ENCODE data around the gene NTMT2.

Gene NTMT2

DNA sequence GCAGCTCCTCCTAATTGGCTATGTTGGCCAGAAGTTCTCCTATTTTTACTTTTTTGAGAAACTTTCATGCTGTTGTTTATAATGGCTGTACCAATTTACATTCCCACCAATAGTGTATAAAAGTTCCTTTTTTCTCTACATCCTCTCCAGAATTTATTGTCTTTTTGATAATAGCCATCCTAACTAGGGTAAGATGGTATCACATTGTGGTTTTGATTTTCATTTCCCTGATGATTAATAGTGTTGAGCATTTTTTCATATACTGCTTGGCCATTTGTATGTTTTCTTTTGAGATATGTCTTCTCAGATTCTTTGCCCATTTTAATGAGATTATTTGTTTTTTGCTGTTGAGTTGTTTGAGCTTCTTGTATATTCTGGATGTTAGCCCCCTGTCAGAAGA lies 46.8 kb downstream of the NTMT2 start:
- TF ChIP-seq, protein P1, sequence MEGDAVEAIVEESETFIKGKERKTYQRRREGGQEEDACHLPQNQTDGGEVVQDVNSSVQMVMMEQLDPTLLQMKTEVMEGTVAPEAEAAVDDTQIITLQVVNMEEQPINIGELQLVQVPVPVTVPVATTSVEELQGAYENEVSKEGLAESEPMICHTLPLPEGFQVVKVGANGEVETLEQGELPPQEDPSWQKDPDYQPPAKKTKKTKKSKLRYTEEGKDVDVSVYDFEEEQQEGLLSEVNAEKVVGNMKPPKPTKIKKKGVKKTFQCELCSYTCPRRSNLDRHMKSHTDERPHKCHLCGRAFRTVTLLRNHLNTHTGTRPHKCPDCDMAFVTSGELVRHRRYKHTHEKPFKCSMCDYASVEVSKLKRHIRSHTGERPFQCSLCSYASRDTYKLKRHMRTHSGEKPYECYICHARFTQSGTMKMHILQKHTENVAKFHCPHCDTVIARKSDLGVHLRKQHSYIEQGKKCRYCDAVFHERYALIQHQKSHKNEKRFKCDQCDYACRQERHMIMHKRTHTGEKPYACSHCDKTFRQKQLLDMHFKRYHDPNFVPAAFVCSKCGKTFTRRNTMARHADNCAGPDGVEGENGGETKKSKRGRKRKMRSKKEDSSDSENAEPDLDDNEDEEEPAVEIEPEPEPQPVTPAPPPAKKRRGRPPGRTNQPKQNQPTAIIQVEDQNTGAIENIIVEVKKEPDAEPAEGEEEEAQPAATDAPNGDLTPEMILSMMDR (IDR thresholded peaks at IDR 0.05; ENCODE audit: low read depth, low read length): no peak
- no peak overlapping the region for H3K4me3 ChIP-seq (replicated peaks in 1 of 2; ENCODE audit: low read depth in 2 of 2, low read length in 2 of 2)
- DNase-seq (ENCODE audit: low read depth in 2 of 2): peak in 1 of 2 donors; percentile 19

DNA sequence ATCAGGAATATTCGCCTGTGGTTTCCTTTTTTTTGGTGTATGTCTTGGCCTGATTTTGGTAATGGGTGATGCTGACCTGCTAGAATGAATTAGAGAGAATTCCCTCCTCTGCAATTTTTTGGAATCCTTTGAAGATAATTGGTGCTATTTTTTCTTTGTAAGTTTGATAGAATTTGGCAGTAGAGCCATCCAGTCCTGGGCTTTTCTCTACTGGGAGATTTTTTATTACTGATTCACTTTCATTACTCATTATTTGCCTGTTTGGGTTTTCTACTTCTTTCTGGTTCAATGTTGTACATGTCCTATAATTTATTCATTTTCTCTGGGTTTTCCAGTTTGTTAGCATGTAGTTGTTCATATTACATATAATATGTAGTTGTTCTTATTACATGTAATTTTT lies 48.7 kb downstream of the NTMT2 start:
- DNase-seq (ENCODE audit: low read depth in 2 of 2): peak in 1 of 2 donors; percentile 27
- TF ChIP-seq, protein P1 (IDR thresholded peaks at IDR 0.05; ENCODE audit: low read depth, low read length): no peak

DNA sequence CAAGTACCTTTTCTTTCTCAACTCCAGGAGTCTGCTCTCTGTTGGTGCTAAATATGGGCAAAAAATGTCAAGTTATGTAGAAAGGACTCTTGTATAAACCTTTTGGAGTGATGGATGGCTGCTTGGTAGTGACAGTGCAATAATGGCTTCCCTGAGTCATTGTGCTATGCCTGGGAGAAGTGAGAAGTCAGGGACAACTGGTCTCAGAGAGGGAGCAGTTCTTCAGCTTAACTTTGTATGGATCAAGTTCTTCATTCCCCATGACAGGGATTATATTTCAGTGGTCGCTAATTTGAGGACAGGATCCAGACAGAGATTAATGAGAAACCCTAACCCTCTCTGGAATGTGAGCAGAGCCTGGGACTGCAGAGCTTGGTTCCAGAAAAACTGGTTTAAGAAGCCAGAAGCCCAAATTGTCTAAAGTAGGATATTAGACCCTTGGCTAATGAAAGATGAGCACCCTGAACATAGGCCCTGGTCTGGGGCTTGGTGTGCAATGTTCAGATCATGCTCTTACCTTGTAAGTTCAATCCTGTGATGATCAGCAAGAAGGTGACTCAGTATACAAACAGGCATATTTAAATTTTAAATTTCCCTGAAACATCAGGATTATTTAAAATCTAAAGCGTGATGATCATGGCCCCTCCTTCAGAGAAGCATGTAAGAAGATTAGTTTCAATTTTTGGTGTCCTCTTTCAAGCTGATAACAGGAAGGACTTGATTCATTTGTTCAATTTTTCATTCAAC lies 50.9 kb downstream of the NTMT2 start:
- TF ChIP-seq, protein P1 (IDR thresholded peaks at IDR 0.05; ENCODE audit: low read depth, low read length): no peak
- no peak for DNase-seq (ENCODE audit: low read depth in 2 of 2)
- H3K4me3 ChIP-seq (replicated peaks in 1 of 2; ENCODE audit: low read depth in 2 of 2, low read length in 2 of 2): no peak overlapping the region

More for the DNA sequence above, 48.7 kb downstream of the NTMT2 start:
- no peak overlapping the region for H3K4me3 ChIP-seq (replicated peaks in 1 of 2; ENCODE audit: low read depth in 2 of 2, low read length in 2 of 2)

DNA sequence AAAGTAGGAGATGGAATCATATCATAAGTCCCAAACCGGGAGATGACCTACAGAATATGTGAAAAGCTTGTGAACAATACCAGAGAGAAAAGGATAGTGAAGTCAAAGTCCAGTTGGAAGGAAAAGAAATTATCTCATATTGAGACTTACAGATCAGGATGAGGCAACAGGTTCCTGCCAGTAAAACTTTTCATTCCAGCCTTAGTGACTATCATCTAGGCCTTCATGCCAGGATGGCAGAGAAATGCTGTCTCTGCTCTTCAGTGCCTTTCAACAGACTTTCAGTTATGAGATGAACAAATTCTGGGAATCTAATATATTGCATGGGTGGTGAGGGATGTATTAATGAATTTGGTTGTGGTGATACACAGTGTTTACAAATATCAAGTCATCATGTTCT lies 52.3 kb downstream of the NTMT2 start:
- TF ChIP-seq, protein P1 (IDR thresholded peaks at IDR 0.05; ENCODE audit: low read depth, low read length): no peak
- DNase-seq (ENCODE audit: low read depth in 2 of 2): no peak
- no peak overlapping the region for H3K4me3 ChIP-seq (replicated peaks in 1 of 2; ENCODE audit: low read depth in 2 of 2, low read length in 2 of 2)

DNA sequence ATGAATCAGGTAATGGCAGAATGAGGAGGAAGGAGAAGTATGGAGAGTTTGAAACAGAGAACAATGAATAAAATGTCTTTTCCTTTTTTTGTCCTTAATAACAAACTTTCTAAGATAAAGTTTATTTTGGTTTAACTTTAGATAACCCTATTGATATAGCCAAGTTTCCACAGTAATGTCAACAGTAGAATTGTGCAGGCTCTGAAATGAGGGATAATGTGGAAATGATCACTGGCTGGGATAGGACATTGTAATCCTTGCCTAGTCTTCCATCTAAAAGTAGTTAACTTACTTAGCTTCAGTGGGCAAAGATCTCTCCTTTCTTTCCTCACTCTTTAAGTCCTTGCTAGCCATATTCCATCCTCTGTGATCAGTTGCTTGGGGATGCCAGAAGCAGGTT lies 52.8 kb downstream of the NTMT2 start:
- no peak for DNase-seq (ENCODE audit: low read depth in 2 of 2)
- TF ChIP-seq, protein P1 (IDR thresholded peaks at IDR 0.05; ENCODE audit: low read depth, low read length): no peak
- no peak overlapping the region for H3K4me3 ChIP-seq (replicated peaks in 1 of 2; ENCODE audit: low read depth in 2 of 2, low read length in 2 of 2)

DNA sequence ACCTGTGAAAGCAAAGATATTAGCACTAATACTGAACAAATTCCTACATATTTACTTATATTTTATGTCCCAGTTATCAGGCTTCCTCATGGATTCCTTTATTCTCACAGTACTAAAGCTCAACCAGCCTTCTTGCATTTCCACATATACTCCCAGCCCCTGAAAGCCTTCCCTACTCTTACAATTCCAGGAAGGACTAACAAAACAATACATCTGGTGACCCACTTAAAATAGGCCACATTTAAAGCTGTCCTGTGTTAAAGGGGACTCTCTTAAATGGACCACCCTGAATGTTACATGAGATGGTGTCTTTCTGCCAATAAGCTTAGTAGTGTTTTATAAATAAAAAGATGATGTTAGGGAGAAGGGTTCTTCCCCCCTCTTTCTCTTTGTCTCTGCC lies 54.4 kb downstream of the NTMT2 start:
- DNase-seq (ENCODE audit: low read depth in 2 of 2): no peak
- TF ChIP-seq, protein P1 (IDR thresholded peaks at IDR 0.05; ENCODE audit: low read depth, low read length): no peak
- H3K4me3 ChIP-seq (replicated peaks in 1 of 2; ENCODE audit: low read depth in 2 of 2, low read length in 2 of 2): no peak overlapping the region
